ENCODE results near the gene MAST4. TPM values are rescaled to one million over a fixed set of nuclear protein-coding genes. Genes with fewer than 3 reads are reported as not detected.
A peak's percentile ranks its signal among the peaks of the same experiment; 100 is the strongest.

MAST4 gene
- total and polyA plus RNA-seq, 2 of the 13 experiments (the other 11 are each of a cell fraction or from before 2014, with no cell fraction given), result 3.4 to 3.7 TPM

- peak; percentile 51; the same call in 1 of the 2 replicates for TF ChIP-seq TCF7 (IDR thresholded peaks at IDR 0.05; ENCODE audit: low read depth)
- TF ChIP-seq, protein P1, sequence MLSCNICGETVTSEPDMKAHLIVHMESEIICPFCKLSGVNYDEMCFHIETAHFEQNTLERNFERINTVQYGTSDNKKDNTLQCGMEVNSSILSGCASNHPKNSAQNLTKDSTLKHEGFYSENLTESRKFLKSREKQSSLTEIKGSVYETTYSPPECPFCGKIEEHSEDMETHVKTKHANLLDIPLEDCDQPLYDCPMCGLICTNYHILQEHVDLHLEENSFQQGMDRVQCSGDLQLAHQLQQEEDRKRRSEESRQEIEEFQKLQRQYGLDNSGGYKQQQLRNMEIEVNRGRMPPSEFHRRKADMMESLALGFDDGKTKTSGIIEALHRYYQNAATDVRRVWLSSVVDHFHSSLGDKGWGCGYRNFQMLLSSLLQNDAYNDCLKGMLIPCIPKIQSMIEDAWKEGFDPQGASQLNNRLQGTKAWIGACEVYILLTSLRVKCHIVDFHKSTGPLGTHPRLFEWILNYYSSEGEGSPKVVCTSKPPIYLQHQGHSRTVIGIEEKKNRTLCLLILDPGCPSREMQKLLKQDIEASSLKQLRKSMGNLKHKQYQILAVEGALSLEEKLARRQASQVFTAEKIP (CRISPR knock-in tag; IDR thresholded peaks at IDR 0.05; ENCODE audit: borderline replicate concordance), result no peak
- TF ChIP-seq, protein P2, sequence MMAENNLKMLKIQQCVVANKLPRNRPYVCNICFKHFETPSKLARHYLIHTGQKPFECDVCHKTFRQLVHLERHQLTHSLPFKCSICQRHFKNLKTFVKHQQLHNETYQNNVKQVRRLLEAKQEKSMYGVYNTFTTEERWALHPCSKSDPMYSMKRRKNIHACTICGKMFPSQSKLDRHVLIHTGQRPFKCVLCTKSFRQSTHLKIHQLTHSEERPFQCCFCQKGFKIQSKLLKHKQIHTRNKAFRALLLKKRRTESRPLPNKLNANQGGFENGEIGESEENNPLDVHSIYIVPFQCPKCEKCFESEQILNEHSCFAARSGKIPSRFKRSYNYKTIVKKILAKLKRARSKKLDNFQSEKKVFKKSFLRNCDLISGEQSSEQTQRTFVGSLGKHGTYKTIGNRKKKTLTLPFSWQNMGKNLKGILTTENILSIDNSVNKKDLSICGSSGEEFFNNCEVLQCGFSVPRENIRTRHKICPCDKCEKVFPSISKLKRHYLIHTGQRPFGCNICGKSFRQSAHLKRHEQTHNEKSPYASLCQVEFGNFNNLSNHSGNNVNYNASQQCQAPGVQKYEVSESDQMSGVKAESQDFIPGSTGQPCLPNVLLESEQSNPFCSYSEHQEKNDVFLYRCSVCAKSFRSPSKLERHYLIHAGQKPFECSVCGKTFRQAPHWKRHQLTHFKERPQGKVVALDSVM (CRISPR knock-in tag; IDR thresholded peaks at IDR 0.05), result no peak
- TF ChIP-seq ZBTB14 (CRISPR knock-in tag; IDR thresholded peaks at IDR 0.05), result no peak
- no peak for TF ChIP-seq ATM (IDR thresholded peaks at IDR 0.05; ENCODE audit: borderline replicate concordance)
- TF ChIP-seq HOXA7 (CRISPR knock-in tag; IDR thresholded peaks at IDR 0.05), result no peak
- TF ChIP-seq ARHGAP35 (CRISPR knock-in tag; IDR thresholded peaks at IDR 0.05; ENCODE audit: borderline replicate concordance), result no peak
- no peak for TF ChIP-seq ZMAT3 (CRISPR knock-in tag; conservative IDR thresholded peaks at IDR 0.05)
- no peak for TF ChIP-seq SMAD1 (CRISPR knock-in tag; IDR thresholded peaks at IDR 0.05; ENCODE audit: borderline replicate concordance, low read depth)
- TF ChIP-seq, protein P3, sequence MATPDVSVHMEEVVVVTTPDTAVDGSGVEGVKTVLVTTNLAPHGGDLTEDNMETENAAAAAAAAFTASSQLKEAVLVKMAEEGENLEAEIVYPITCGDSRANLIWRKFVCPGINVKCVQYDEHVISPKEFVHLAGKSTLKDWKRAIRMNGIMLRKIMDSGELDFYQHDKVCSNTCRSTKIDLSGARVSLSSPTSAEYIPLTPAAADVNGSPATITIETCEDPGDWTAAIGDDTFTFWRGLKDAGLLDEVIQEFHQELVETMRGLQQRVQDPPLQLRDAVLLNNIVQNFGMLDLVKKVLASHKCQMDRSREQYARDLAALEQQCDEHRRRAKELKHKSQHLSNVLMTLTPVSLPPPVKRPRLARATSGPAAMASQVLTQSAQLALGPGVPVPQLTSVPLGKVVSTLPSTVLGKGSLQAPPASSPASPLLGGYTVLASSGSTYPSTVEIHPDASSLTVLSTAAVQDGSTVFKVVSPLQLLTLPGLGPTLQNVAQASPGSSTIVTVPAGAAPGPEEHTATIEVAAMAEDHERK (CRISPR knock-in tag; IDR thresholded peaks at IDR 0.05; ENCODE audit: low read depth), result no peak
- TF ChIP-seq, protein P4, sequence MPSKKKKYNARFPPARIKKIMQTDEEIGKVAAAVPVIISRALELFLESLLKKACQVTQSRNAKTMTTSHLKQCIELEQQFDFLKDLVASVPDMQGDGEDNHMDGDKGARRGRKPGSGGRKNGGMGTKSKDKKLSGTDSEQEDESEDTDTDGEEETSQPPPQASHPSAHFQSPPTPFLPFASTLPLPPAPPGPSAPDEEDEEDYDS (CRISPR knock-in tag; IDR thresholded peaks at IDR 0.05), result 0 out of 2 replicates have a peak, but pooled peaks have one; percentile 16
- no peak for TF ChIP-seq ZNF790 (CRISPR knock-in tag; IDR thresholded peaks at IDR 0.05; ENCODE audit: borderline replicate concordance)
- no peak for TF ChIP-seq BRF2 (CRISPR knock-in tag; IDR thresholded peaks at IDR 0.05)
- no peak for TF ChIP-seq ZNF609 (CRISPR knock-in tag; IDR thresholded peaks at IDR 0.05; ENCODE audit: borderline replicate concordance)
- TF ChIP-seq CENPX (CRISPR knock-in tag; IDR thresholded peaks at IDR 0.05), result no peak
- no peak for TF ChIP-seq ZIK1 (CRISPR knock-in tag; IDR thresholded peaks at IDR 0.05; ENCODE audit: borderline replicate concordance, low read depth)
Observed at GRCh38 chr5:67142816-67143215, 546.6 kb downstream of the MAST4 start (continued).

Measured in HepG2 (cell line).